ENCODE results near the gene P3H2.

The P3H2 gene

GRCh38 chr3:189936201-189936945 is 184.3 kb downstream of the P3H2 start:
- DNase-seq, result no peak

GRCh38 chr3:189927975-189928895 is 192.5 kb downstream of the P3H2 start:
- no peak for DNase-seq

- no peak for DNase-seq
Measured at GRCh38 chr3:189921770-189922169, 198.9 kb downstream of the P3H2 start.

- DNase-seq, result no peak
Measured at GRCh38 chr3:189914799-189915198, 205.9 kb downstream of the P3H2 start.

- DNase-seq, result no peak
Measured at GRCh38 chr3:189911001-189911400, 209.7 kb downstream of the P3H2 start.

- no peak for DNase-seq
Measured at GRCh38 chr3:189909573-189909972, 211.1 kb downstream of the P3H2 start.

GRCh38 chr3:189909139-189909538 is 211.6 kb downstream of the P3H2 start:
- DNase-seq, result no peak

- DNase-seq, result no peak
Measured at GRCh38 chr3:189908646-189909045, 212.1 kb downstream of the P3H2 start.

- DNase-seq, result no peak
Measured at GRCh38 chr3:189907803-189908202, 212.9 kb downstream of the P3H2 start.
